DND-41 (cell line): ENCODE measurements around the gene SLC22A12.

Source experiments
- ATAC-seq: fragments of 200-7000 bp; cut with Tn5 transposase; 3 replicates; pipeline ENCODE4 v1.9.1; 2021; ENCODE audit warnings: low read depth; ENCODE audit not compliant: insufficient read depth
- DNase-seq: peaks from one replicate; pipeline ENCODE4 v3.0.0-alpha.2; 2020
- H2AFZ ChIP-seq: 2 replicates; pipeline ENCODE4 v1.6.0; 2012; ENCODE audit warnings: low read depth, low read length
- H3K27ac ChIP-seq: 2 replicates; pipeline ENCODE4 v1.5.1; 2012; ENCODE audit warnings: low read length, inconsistent platforms
- H3K27me3 ChIP-seq: fragments of 200-600 bp; sonication (generic); 2 replicates; pipeline ENCODE4 v1.6.0; 2012; ENCODE audit warnings: low read length, mild to moderate bottlenecking, inconsistent platforms; ENCODE audit not compliant: insufficient read depth, poor library complexity
- H3K36me3 ChIP-seq: 2 replicates; pipeline ENCODE4 v1.5.1; 2012; ENCODE audit warnings: low read length, inconsistent platforms; ENCODE audit not compliant: insufficient read depth
- H3K4me1 ChIP-seq: 2 replicates; pipeline ENCODE4 v1.5.1; 2012; ENCODE audit warnings: mild to moderate bottlenecking, low read length; ENCODE audit not compliant: insufficient read depth
- H3K4me2 ChIP-seq: 2 replicates; pipeline ENCODE4 v1.6.0; 2012; ENCODE audit warnings: mild to moderate bottlenecking, moderate library complexity, low read length, inconsistent platforms; ENCODE audit not compliant: insufficient read depth
- H3K4me3 ChIP-seq, 2 experiments: fragments of 200-600 bp in 1 of 2; shearing (Covaris generic) in 1 of 2; 2 replicates each; pipeline ENCODE4 v1.5.1; 2012 to 2016; ENCODE audit warnings: inconsistent platforms in 2 of 2, low read length in 2 of 2, mild to moderate bottlenecking in 2 of 2, low read depth in 1 of 2, moderate library complexity in 1 of 2
- H3K79me2 ChIP-seq: 2 replicates; pipeline ENCODE4 v1.6.0; 2012; ENCODE audit warnings: low read length, inconsistent platforms; ENCODE audit not compliant: insufficient read depth
- H3K9ac ChIP-seq: 2 replicates; pipeline ENCODE4 v1.6.0; 2012; ENCODE audit warnings: low read depth, mild to moderate bottlenecking, inconsistent platforms, low read length, moderate library complexity
- H3K9me3 ChIP-seq: 2 replicates; pipeline ENCODE4 v1.5.1; 2012; ENCODE audit warnings: low read length, moderate library complexity, mild to moderate bottlenecking, inconsistent platforms; ENCODE audit not compliant: insufficient read depth, severe bottlenecking
- H4K20me1 ChIP-seq: 2 replicates; pipeline ENCODE4 v1.6.0; 2012; ENCODE audit warnings: low read length; ENCODE audit not compliant: insufficient read depth
- CTCF ChIP-seq: IDR thresholded peaks from 2 replicates; pipeline ENCODE4 v1.5.1; 2012; ENCODE audit warnings: borderline replicate concordance, low read length, moderate library complexity, mild to moderate bottlenecking; ENCODE audit not compliant: poor library complexity, severe bottlenecking; ENCODE audit errors: extremely low read depth
- EZH2 ChIP-seq: IDR thresholded peaks from 3 replicates; pipeline ENCODE4 v1.6.1; 2012; ENCODE audit warnings: borderline replicate concordance, low read depth, mild to moderate bottlenecking, moderate library complexity, low read length, inconsistent platforms; ENCODE audit not compliant: severe bottlenecking

Gene SLC22A12

DNA sequence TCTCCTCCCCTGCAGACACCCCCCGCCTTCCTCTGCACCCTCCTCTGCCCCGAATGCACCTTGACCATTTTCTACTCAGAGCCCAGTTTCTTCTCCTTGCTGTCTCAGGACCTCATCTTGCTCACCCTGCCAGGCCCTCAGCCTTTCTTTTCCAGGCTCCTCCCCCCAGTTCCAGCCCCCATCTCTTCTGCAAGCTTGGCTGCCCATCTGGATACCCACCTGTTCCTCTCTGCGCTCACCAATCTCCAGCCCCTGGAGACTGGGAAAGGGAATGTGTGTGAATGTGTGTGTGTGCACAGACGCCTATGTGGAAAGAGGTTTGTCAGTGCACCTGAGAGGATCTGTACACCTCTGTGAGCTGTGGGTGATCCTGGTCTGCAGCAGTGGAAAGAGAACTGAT lies 36.4 kb downstream of the SLC22A12 start:
- TF ChIP-seq CTCF (no peak), EZH2 (no peak)
- H3K27me3 ChIP-seq = no peaks in the 10 kb centered on the region
- H3K79me2 ChIP-seq = no peaks in the 10 kb centered on the region
- no peaks in the 10 kb centered on the region for H3K36me3 ChIP-seq
- ATAC-seq (no peak), DNase-seq (no peak)
- 0 out of 2 replicates have a peak, but pooled peaks cover 3% of the 10 kb centered on the region for H4K20me1 ChIP-seq
- H3K27ac ChIP-seq = no peak overlapping the region
- H3K4me2 ChIP-seq = no peak overlapping the region
- H3K4me1 ChIP-seq = peaks cover 2% of the 10 kb centered on the region; the same call in 1 of the 2 replicates
- no peaks in the 10 kb centered on the region for H3K9me3 ChIP-seq
- H2AFZ ChIP-seq = no peak overlapping the region
- H3K9ac ChIP-seq = no peak overlapping the region
- H3K4me3 ChIP-seq = no peak overlapping the region

- H3K4me1 ChIP-seq = no peaks in the 10 kb centered on the region
- no peaks in the 10 kb centered on the region for H3K27me3 ChIP-seq
These were observed 37.6 kb downstream of the SLC22A12 start for GRCh38 chr11:64628596-64628995.

DNA sequence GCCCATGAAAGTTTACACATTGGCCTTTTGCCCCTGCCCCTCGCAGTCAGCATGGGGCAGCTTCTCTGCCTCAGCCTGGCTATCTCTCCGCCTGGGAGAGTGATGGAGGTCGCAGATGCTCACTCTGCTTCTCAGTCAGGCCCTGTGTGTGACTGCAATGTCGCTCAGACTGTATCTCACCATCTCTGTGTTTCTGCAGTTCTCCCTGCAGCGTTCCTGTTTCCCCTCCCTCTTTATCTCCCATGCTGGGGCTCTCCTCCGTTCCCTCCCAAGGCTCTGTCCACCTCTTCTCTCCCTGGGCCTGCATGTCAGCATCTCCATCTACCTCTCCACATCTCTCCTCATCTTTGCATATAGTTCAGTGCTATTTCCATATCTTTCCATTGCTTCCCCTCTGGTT lies 38.1 kb downstream of the SLC22A12 start:
- Histone ChIP-seq H4K20me1 (0 out of 2 replicates have a peak, but pooled peaks cover 3% of the 10 kb centered on the region), H3K27ac (no peak overlapping the region)

More at GRCh38 chr11:64628596-64628995, 37.6 kb downstream of the SLC22A12 start:
- Histone ChIP-seq H3K79me2 (no peaks in the 10 kb centered on the region), H2AFZ (no peak overlapping the region), H4K20me1 (0 out of 2 replicates have a peak, but pooled peaks cover 3% of the 10 kb centered on the region), H3K4me2 (no peak overlapping the region), H3K4me3 (no peak overlapping the region), H3K9ac (no peak overlapping the region), H3K27ac (no peak overlapping the region), H3K9me3 (no peaks in the 10 kb centered on the region), H3K36me3 (no peaks in the 10 kb centered on the region)
- ATAC-seq = no peak
- no peak for DNase-seq
- no peak for TF ChIP-seq EZH2
- no peak for TF ChIP-seq CTCF

More for the DNA sequence above, 38.1 kb downstream of the SLC22A12 start:
- H3K9ac ChIP-seq = no peak overlapping the region
- H3K9me3 ChIP-seq = no peaks in the 10 kb centered on the region
- no peak overlapping the region for H3K4me2 ChIP-seq
- DNase-seq (no peak), ATAC-seq (no peak)
- no peaks in the 10 kb centered on the region for H3K79me2 ChIP-seq
- H3K4me1 ChIP-seq = no peaks in the 10 kb centered on the region
- TF ChIP-seq EZH2 (no peak), CTCF (no peak)
- no peaks in the 10 kb centered on the region for H3K27me3 ChIP-seq
- H2AFZ ChIP-seq = no peak overlapping the region
- no peaks in the 10 kb centered on the region for H3K36me3 ChIP-seq
- no peak overlapping the region for H3K4me3 ChIP-seq
